HAP-1 (cell line): Measurements from ENCODE around the gene MYO1D.
"Not testable (repeated sequence)": the region's sequence is repeated elsewhere in the genome, so short reads cannot be mapped to it uniquely, and the experiment has no call there.

ENCODE experiments used
- DNase-seq, 2 experiments: peaks; one replicate each; pipeline ENCODE4 v3.0.0-alpha.2; 2016 to 2020; ENCODE audit warnings: low spot score in 2 of 2
- H3K27me3 ChIP-seq: fragments of 250-450 bp; sonication (Bioruptor Pico); 2 replicates; pipeline ENCODE4 v1.5.1; 2020; ENCODE audit warnings: low read depth, mild to moderate bottlenecking, moderate library complexity
- H3K36me3 ChIP-seq: fragments of 250-450 bp; sonication (Bioruptor Pico); replicated peaks from 2 replicates; pipeline ENCODE4 v1.5.1; 2020; ENCODE audit warnings: mild to moderate bottlenecking
- H3K4me1 ChIP-seq: fragments of 250-450 bp; sonication (Bioruptor Pico); 2 replicates; pipeline ENCODE4 v1.5.1; 2020; ENCODE audit warnings: mild to moderate bottlenecking
- H3K4me3 ChIP-seq: fragments of 250-450 bp; sonication (Bioruptor Pico); 2 replicates; pipeline ENCODE4 v1.5.1; 2020; ENCODE audit warnings: mild to moderate bottlenecking, moderate library complexity
- H3K9me3 ChIP-seq: fragments of 250-450 bp; sonication (Bioruptor Pico); 2 replicates; pipeline ENCODE4 v1.5.1; 2020; ENCODE audit warnings: mild to moderate bottlenecking, moderate library complexity
- in situ Hi-C: fragments of 300-500 bp; cut with MboI; formaldehyde crosslinking; loops from 3 replicates; pipeline ENCODE4 v1.14.3; 2020; ENCODE audit warnings: low sequenced_read_pairs, inconsistent platforms, mixed read lengths

The MYO1D gene

DNA sequence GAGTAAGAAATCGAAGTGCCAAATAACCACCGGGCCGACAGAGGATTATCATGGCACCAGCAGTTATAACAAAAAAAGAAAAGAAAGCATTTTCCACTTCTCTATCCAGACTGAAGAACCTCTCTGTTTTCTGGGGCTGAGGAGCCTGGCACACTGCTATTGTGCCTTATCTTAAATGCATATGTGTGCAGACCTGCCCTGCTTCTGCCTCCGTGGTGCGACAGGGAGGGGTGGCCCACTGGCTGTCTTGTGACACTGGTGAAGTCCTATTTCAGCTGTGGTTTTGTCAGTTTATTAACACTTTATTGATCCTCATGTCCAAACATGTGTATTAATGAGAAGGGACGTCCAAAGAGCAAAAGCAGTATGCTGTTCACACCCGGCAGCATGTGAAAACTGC is 334.7 kb downstream of the MYO1D start:
- Histone ChIP-seq H3K4me1 (no peaks in the 10 kb centered on the region; the same call in none of the 2 replicates), H3K27me3 (no peaks in the 10 kb centered on the region), H3K4me3 (no peak overlapping the region), H3K36me3 (no peaks in the 10 kb centered on the region), H3K9me3 (no peaks in the 10 kb centered on the region)
- no peak for DNase-seq
- in situ Hi-C loops: no loop called here

DNA sequence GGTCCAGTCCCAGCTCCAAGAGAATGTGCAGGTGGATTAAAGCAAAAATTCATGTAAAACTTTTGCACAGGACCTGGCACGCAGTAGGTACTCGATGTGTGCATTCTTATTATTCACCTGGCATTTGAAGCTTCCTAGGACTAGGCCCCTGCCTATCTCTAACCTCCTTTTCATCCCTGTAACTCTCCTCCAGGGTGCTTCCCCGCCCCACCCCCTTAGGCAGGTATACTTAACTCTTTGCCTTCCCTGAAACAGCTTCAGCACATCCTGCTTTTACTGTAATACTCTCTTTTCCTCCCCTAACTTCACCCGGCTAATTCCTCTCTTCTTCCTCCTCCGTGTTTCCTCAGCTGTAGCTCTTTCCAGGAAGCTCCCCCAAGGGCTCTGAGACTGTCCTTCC is 335.3 kb downstream of the MYO1D start:
- no peak for DNase-seq
- in situ Hi-C loops: no loop called here
- Histone ChIP-seq H3K4me1 (no peaks in the 10 kb centered on the region; the same call in none of the 2 replicates), H3K4me3 (no peak overlapping the region), H3K36me3 (no peaks in the 10 kb centered on the region), H3K27me3 (no peaks in the 10 kb centered on the region), H3K9me3 (no peaks in the 10 kb centered on the region)

DNA sequence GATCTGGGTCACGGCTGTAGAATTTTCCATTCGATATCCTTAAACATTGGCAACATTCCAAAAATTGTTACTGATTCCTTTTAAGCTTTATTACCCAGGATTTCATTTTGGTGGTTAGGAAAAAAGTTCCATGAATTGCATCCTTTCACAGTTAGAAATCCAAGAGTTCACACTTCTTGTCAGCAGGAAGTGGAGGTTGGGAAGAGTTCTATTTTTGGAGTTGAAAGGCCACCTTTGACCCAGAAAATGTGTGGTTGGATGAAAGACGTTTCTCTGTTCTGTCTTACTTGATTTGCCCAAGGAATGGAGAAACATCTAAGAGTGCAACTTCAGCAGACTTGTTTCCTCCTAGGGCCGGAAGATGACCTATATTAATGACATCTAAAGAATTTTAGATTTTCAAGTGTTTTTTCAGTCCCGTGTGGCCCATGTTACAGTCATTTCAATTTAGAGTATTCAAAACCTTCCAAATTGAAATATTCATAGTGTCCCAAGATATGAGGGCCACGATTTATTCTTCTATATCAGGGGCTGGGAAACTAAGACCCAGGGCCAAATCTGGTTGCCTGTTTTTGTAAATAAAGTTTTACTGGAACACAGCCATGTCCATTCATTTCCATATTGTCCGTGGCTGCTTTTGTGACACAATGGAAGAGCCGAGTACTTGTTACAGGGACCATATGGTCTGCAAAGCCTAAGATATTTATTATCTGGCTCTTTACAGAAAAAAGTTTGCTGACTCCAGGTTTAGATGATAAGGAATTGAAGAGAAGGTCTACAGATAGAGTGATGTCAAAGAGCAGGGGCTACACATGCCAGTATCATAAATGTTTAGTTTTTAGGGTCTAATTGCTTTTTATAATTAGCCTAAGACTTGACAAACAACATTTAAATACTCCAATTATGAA is 339.9 kb downstream of the MYO1D start:
- Histone ChIP-seq H3K4me1 (no peaks in the 10 kb centered on the region), H3K4me3 (no peak overlapping the region), H3K9me3 (no peaks in the 10 kb centered on the region), H3K36me3 (no peaks in the 10 kb centered on the region), H3K27me3 (no peaks in the 10 kb centered on the region)
- DNase-seq: no peak
- in situ Hi-C loops: no loop called here

DNA sequence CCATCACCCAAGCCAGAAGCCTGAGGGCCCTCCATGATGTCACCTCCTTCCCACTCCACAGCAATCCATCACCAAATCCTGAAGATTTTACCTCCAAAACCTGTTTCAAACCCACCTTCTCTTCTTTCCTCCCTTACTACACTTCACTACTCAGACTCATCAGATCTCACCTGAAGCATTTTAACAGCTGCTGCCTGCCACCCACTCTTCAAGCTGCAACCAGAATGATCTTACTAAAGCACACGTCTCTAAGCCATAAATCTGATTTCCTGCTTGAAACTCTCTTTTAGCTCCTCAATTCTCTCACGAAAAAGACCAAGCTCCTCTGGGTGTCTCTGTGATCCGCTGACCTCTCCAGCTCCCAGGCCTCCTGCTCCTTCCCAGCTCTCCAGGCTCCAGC is 343.6 kb downstream of the MYO1D start:
- H3K9me3 ChIP-seq: no peaks in the 10 kb centered on the region
- no peak for DNase-seq
- H3K4me1 ChIP-seq: no peaks in the 10 kb centered on the region
- H3K36me3 ChIP-seq: no peaks in the 10 kb centered on the region
- in situ Hi-C loops: no loop called here
- H3K4me3 ChIP-seq: no peak overlapping the region
- peaks cover 2% of the 10 kb centered on the region; the same call in 1 of the 2 replicates for H3K27me3 ChIP-seq

DNA sequence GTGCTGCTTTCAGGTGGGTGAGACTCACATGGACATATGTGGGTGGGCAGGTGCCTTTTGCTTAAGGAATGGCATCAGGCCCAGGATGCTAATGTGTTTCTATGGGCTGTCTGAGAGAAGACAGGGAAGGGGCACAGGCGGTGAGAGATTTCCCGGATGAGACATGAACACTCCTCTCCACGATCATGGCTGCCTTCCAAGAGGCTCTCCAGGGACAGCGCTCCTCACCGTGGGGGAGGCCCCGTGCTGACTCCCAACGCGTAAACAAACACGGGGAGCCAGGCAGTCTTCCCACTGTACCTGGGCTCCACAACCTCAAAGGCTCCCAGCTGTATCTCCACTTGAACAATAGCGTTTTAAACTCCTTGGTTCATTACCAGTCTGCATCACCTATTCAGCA is 347.3 kb downstream of the MYO1D start:
- in situ Hi-C loops: no loop called here
- Histone ChIP-seq H3K36me3 (no peaks in the 10 kb centered on the region), H3K9me3 (no peaks in the 10 kb centered on the region), H3K4me1 (no peaks in the 10 kb centered on the region), H3K4me3 (no peak overlapping the region), H3K27me3 (peaks cover 3% of the 10 kb centered on the region; the same call in 1 of the 2 replicates)
- no peak for DNase-seq

DNA sequence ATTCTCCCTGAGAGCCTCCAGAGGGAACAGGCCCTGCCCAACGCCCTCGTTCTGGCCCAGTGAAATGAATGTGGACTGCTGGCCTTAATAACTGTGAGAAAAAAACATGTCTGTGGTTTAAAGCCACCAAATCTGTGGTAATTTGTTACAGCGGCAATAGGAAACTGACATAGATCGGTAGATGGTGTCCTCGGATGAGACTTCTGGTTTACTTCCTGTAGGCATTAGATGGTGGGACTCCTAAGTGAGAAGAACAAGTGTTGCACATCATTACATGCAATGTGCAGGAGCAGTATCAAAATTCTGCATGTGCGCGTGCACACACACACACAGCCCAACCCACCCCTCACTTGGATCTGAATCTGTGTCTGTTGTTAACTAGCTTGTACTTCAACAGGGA is 348.1 kb downstream of the MYO1D start:
- Histone ChIP-seq H3K9me3 (no peaks in the 10 kb centered on the region), H3K4me1 (no peaks in the 10 kb centered on the region), H3K27me3 (peaks cover 3% of the 10 kb centered on the region; the same call in 1 of the 2 replicates), H3K36me3 (no peaks in the 10 kb centered on the region), H3K4me3 (no peak overlapping the region)
- in situ Hi-C loops: no loop called here
- DNase-seq: no peak

DNA sequence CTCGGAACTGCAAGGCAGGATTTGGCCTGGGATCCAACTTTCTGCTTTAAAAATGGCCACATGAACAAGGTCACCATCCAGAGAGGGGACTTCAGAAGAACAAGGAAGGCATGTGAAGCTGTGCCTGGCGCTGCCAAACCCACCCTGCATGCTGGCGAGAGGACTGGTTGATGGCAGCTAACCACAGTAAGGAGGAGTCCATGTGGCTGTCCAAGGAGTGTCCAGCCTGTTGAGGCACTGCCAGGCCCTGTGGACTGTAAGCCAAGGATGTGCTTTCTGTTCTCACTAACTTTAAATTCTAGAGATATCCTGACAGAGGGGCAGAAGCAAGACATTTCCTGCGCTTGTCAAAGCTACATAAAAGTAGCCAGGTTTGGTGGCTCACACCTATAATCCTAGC is 349.8 kb downstream of the MYO1D start:
- Histone ChIP-seq H3K27me3 (peaks cover 3% of the 10 kb centered on the region; the same call in 1 of the 2 replicates), H3K36me3 (no peaks in the 10 kb centered on the region), H3K9me3 (no peaks in the 10 kb centered on the region), H3K4me3 (no peak overlapping the region), H3K4me1 (no peaks in the 10 kb centered on the region)
- DNase-seq: no peak
- in situ Hi-C loops: no loop called here

DNA sequence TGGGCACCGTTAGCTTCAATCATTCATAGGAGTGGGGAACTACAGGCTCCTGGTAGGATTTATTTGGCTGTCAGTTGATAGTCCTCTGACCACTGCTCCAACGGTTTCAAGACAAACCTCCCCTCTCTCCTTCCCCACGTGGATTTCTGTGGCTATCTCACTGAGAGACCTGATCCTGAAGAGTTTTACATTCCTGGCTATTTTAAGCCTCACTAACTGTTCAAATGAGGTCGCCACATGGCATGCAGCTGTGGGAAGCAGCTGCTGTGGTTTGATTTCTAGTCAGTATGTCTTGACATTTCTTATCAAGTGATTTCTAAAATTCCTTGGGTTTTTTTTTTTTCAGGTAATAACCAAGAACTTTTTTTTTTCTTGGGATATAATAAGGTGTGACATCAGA is 351.8 kb downstream of the MYO1D start:
- Histone ChIP-seq H3K9me3 (no peaks in the 10 kb centered on the region), H3K4me3 (no peak overlapping the region), H3K27me3 (peaks cover 3% of the 10 kb centered on the region; the same call in 1 of the 2 replicates), H3K36me3 (no peaks in the 10 kb centered on the region), H3K4me1 (peaks cover under 1% of the 10 kb centered on the region; the same call in 1 of the 2 replicates)
- in situ Hi-C loops: no loop called here
- DNase-seq: no peak

DNA sequence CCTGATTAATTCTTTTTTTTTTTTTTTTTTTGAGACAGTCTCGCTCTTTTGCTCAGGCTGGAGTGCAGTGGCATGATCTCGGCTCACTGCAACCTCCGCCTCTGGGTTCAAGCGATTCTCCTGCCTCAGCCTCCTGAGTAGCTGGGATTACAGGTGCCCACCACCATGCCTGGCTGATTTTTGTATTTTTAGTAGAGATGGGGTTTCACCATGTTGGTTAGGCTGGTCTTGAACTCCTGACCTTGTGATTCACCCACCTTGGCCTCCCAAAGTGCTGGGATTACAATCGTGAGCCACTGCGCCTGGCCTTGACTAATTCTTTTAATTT is 352.4 kb downstream of the MYO1D start:
- H3K27me3 ChIP-seq, H3K4me1 ChIP-seq, in situ Hi-C loops, H3K36me3 ChIP-seq, H3K4me3 ChIP-seq, H3K9me3 ChIP-seq, DNase-seq: not testable (repeated sequence)

DNA sequence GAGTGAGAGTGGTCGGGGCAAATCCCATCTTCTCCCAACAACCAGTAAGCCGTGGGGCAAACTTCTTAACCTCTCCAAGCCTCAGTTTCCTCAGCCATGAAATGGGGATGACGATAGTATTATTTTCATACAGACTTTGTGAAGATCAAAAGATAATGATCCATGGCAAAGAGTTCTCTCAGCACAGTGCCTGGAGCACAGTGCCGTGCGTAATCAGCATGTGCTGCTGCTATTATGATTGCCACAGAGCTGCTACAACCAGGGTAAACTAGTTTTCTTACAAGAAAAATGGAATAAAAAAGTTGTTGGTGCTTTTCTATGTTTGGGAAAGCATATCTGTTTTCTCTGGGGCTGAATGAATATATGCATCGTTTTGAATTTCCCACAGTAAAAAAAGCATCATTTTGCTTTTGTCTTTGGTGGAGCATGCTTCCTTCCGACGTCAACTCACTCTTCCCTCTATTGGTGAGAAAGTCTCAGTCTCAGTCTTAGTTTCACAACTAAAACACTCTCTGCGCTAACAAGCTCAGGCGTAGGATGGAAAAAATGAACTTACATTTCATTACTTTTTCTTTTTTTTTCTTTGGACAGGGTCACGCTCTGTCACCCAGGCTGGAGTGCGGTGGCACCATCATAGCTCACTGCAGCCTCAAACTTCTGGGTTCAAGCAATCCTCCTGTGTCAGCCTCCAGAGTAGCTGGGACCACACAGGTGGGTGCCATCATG is 352.9 kb downstream of the MYO1D start:
- no peaks in the 10 kb centered on the region for H3K36me3 ChIP-seq
- in situ Hi-C loops: no loop called here

DNA sequence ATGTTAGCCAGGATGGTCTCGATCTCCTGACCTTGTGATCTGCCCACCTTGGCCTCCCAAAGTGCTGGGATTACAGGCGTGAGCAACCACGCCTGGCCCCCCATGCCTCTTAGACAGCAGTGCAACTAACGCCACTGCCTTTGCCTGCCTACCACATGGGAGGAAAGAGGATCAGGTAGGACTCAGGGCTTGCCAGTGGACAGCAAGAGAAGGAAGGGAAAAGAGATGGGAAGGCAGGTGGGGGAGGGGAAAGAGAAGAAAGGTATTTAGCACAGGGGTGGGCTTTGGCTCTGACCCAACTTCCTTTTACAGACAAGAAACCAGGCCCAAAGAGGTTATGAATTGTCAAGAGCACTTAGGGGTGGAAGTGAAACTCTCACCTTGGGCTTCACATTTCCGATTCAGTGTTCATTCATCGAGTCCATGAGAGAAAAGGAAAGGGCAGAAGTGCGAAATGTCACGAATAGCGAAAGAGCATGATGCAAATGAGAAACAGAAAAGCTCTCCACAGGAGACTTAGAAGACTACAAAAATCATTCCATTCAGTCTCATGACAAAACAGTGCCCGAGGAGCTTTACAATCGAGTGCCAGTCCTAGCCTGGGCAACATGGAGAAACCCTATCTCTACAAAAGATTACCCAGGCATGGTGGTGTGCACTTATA is 353.8 kb downstream of the MYO1D start:
- no peak for DNase-seq
- Histone ChIP-seq H3K27me3 (no peaks in the 10 kb centered on the region), H3K4me3 (no peak overlapping the region), H3K9me3 (no peaks in the 10 kb centered on the region), H3K4me1 (peaks cover 4% of the 10 kb centered on the region; the same call in 1 of the 2 replicates), H3K36me3 (no peaks in the 10 kb centered on the region)
- in situ Hi-C loops: no loop called here

More for the DNA sequence above, 352.9 kb downstream of the MYO1D start:
- peaks cover 3% of the 10 kb centered on the region; the same call in 1 of the 2 replicates for H3K27me3 ChIP-seq
- H3K4me3 ChIP-seq: no peak overlapping the region
- H3K9me3 ChIP-seq: no peaks in the 10 kb centered on the region
- DNase-seq: no peak
- H3K4me1 ChIP-seq: peaks cover 4% of the 10 kb centered on the region; the same call in 1 of the 2 replicates

DNA sequence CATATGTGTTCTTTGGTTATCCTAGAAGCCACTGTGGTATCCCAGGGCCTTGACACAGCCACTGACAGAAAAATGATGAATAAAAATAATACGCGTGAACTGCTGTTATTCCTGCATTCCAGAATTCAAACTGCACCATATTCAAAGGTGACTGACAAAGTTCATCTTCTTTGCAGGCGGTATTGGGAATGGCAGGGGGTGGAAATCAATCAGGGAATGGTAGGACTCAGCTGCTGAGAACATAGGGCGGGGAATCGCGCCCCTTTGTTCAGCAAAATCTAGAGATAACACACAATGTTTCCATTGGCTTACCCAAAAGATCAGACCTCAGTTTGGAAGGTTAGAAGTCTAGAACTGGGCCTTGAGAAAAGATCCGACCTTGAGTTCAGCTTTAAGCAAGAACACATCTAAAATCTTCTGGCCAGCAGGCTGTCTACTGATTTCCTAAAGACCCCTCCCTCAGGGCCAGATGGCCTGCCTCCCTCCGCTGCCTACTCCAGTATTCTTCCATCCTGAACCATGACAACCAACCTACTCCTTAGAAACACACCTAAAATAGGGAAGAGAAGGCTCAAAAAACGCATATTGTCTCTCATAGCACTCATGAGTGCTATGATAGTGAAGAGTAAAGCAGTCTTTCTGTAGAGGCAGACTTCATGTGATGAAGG is 356.1 kb downstream of the MYO1D start:
- DNase-seq: no peak
- in situ Hi-C loops: no loop called here
- no peaks in the 10 kb centered on the region for H3K9me3 ChIP-seq
- H3K36me3 ChIP-seq: no peaks in the 10 kb centered on the region
- peaks cover 4% of the 10 kb centered on the region; the same call in 1 of the 2 replicates for H3K4me1 ChIP-seq
- no peak overlapping the region for H3K4me3 ChIP-seq
- no peaks in the 10 kb centered on the region for H3K27me3 ChIP-seq

DNA sequence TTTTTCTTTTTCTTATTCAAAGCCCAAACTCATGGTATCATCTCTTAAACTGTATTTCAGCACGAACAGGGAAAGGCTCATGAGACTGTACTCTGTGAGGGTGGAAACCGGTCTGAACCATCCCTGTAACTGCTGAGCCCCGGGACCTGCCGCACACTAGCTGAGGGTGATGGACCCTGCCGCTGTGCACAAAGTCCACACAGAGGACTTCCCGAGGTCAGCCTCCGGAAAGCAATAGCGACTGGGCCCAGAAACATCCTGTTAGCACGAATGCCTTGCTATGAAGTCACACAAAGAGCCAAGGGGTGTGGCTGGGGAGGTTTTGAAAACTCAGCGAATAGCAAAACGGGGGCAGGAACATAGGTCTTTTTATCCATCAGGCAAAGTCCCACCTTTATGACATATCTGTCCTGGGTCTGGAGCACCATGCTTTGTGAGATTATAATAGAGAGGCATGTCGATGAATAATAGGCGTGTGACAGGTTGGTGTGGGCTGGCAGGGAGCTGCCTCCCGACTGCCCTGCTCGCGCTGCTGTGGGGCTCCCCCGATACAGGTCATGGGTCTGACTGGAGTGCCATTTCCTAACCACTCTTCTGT is 356.7 kb downstream of the MYO1D start:
- DNase-seq: peak in 1 of 2 experiments; percentile 18
- H3K27me3 ChIP-seq: no peaks in the 10 kb centered on the region
- H3K4me3 ChIP-seq: no peak overlapping the region
- in situ Hi-C loops: no loop called here
- peaks cover 4% of the 10 kb centered on the region; the same call in 1 of the 2 replicates for H3K4me1 ChIP-seq
- H3K9me3 ChIP-seq: no peaks in the 10 kb centered on the region
- no peaks in the 10 kb centered on the region for H3K36me3 ChIP-seq
